HepG2 (cell line): ENCODE data around the gene BCAR3. TPM values are rescaled to one million over a fixed set of nuclear protein-coding genes. Genes with fewer than 3 reads are reported as not detected.

ENCODE experiments used
- AHDC1 ChIP-seq: sonication (generic); formaldehyde crosslinking; IDR thresholded peaks from 2 replicates; pipeline ENCODE4 v1.5.1; 2020; ENCODE audit warnings: mild to moderate bottlenecking, missing genetic modification reagents, borderline replicate concordance
- ARNTL ChIP-seq: sonication (generic); formaldehyde crosslinking; IDR thresholded peaks from 2 replicates; pipeline ENCODE4 v1.4.0; 2020; ENCODE audit warnings: mild to moderate bottlenecking, missing genetic modification reagents
- BCLAF1 ChIP-seq: fragments of 450-650 bp; IDR thresholded peaks from 2 replicates; pipeline ENCODE4 v1.6.1; 2017; ENCODE audit warnings: mild to moderate bottlenecking
- CHCHD3 ChIP-seq: sonication (generic); formaldehyde crosslinking; IDR thresholded peaks from 2 replicates; pipeline ENCODE4 v1.8.0; 2022; ENCODE audit warnings: mild to moderate bottlenecking, missing genetic modification reagents, moderate library complexity
- HDAC6 ChIP-seq: fragments of 200-600 bp; sonication (generic); IDR thresholded peaks from 2 replicates; pipeline ENCODE4 v1.7.0; 2017; ENCODE audit warnings: mild to moderate bottlenecking, antibody characterized with exemption, low read length, low read depth
- HMGXB4 ChIP-seq, 2 experiments: sonication (generic) in 1 of 2; formaldehyde crosslinking in 1 of 2; IDR thresholded peaks; 2 replicates each; pipeline versions ENCODE4 v1.4.0 to v1.6.1; 2018 to 2020; ENCODE audit warnings: missing genetic modification reagents in 2 of 2, borderline replicate concordance in 1 of 2, low read depth in 1 of 2, mild to moderate bottlenecking in 1 of 2, missing biosample characterization in 1 of 2
- KLF11 ChIP-seq: IDR thresholded peaks from 2 replicates; pipeline ENCODE4 v1.6.1; 2016; ENCODE audit warnings: missing compliant biosample characterization
- PHF5A ChIP-seq: IDR thresholded peaks from one replicate; pipeline ENCODE4 v1.6.1; 2018; ENCODE audit warnings: low read depth, missing genetic modification reagents; ENCODE audit not compliant: unreplicated experiment
- THRA ChIP-seq: sonication (generic); formaldehyde crosslinking; IDR thresholded peaks from 2 replicates; pipeline ENCODE4 v1.4.0; 2020; ENCODE audit warnings: missing genetic modification reagents, borderline replicate concordance
- YEATS2 ChIP-seq: sonication (generic); formaldehyde crosslinking; IDR thresholded peaks from 2 replicates; pipeline ENCODE4 v1.4.0; 2020; ENCODE audit warnings: missing genetic modification reagents, borderline replicate concordance
- ZC3H4 ChIP-seq: sonication (generic); formaldehyde crosslinking; IDR thresholded peaks from 2 replicates; pipeline ENCODE4 v1.4.0; 2020; ENCODE audit warnings: missing genetic modification reagents, borderline replicate concordance
- ZFP1 ChIP-seq: IDR thresholded peaks from 2 replicates; pipeline ENCODE4 v1.6.1; 2016
- ZMYM2 ChIP-seq: sonication (generic); formaldehyde crosslinking; IDR thresholded peaks from 2 replicates; pipeline ENCODE4 v1.8.0; 2022; ENCODE audit warnings: mild to moderate bottlenecking, missing genetic modification reagents
- ZNF225 ChIP-seq: sonication (generic); formaldehyde crosslinking; IDR thresholded peaks from 2 replicates; pipeline ENCODE4 v1.4.0; 2020; ENCODE audit warnings: mild to moderate bottlenecking, missing genetic modification reagents
- ZNF576 ChIP-seq: sonication (generic); formaldehyde crosslinking; IDR thresholded peaks from 2 replicates; pipeline ENCODE4 v1.4.0; 2020; ENCODE audit warnings: mild to moderate bottlenecking, missing genetic modification reagents
- ZNF614 ChIP-seq: IDR thresholded peaks from 2 replicates; pipeline ENCODE4 v1.6.1; 2018; ENCODE audit warnings: missing biosample characterization, missing genetic modification reagents, inconsistent platforms, borderline replicate concordance
- ZNF619 ChIP-seq: sonication (generic); formaldehyde crosslinking; IDR thresholded peaks from 2 replicates; pipeline ENCODE4 v1.4.0; 2020; ENCODE audit warnings: mild to moderate bottlenecking, missing genetic modification reagents
- polyA plus RNA-seq, 8 experiments: library from polyadenylated mRNA; depleted of rRNA in 3 of 8; stranded (reverse) in 7 of 8; unstranded in 1 of 8; fragments of >200 nt; fragmentation: Illumina TruSeq in 4 of 8; extraction: Trizol in 4 of 8; gene quantifications; 2 replicates each; pipeline versions ENCODE4 v1.2.1 to v1.2.3, GENCODE V29; 2011 to 2016; ENCODE audit warnings: low read depth in 4 of 8, missing spikeins in 1 of 8, mixed read lengths in 1 of 8; ENCODE audit not compliant: insufficient read depth in 1 of 8
- total RNA-seq, 5 experiments: library from RNA; depleted of rRNA; stranded (reverse); fragments of >200 nt; fragmentation: Illumina TruSeq; extraction: Trizol; gene quantifications; 2 replicates each; pipeline ENCODE4 v1.2.3, GENCODE V29; 2016; ENCODE audit warnings: low read depth in 1 of 5

BCAR3 gene
- total and polyA plus RNA-seq, 2 of the 13 experiments (the other 11 are each of a cell fraction or from before 2014, with no cell fraction given): 3.6 to 4.8 TPM

- TF ChIP-seq AHDC1: peak; percentile 53; the same call in 1 of the 2 replicates
- TF ChIP-seq ZNF619: no peak
- no peak for TF ChIP-seq PHF5A
- no peak for TF ChIP-seq ZNF225 (CRISPR knock-in tag)
- no peak for TF ChIP-seq ZNF576
- TF ChIP-seq BCLAF1: no peak
- no peak for TF ChIP-seq ARNTL (CRISPR knock-in tag)
- no peak for TF ChIP-seq HDAC6
- no peak for TF ChIP-seq CHCHD3 (CRISPR knock-in tag)
- no peak for TF ChIP-seq KLF11
- 0 out of 2 replicates have a peak, but pooled peaks have one; percentile 10 for TF ChIP-seq ZNF614 (CRISPR knock-in tag)
- no peak for TF ChIP-seq ZC3H4 (CRISPR knock-in tag)
- TF ChIP-seq HMGXB4 (CRISPR knock-in tag; IDR thresholded peaks at IDR 0.05; ENCODE audit: borderline replicate concordance in 1 of 2, low read depth in 1 of 2): peak in 1 of 2 experiments; percentile 36; a peak in 1 of 4 replicates
- TF ChIP-seq ZFP1 (CRISPR knock-in tag): no peak
- peak; percentile 14; the same call in 1 of the 2 replicates for TF ChIP-seq YEATS2
- TF ChIP-seq ZMYM2: peak; percentile 66; the same call in 1 of the 2 replicates
- 0 out of 2 replicates have a peak, but pooled peaks have one; percentile 32 for TF ChIP-seq THRA (CRISPR knock-in tag)
Observed at GRCh38 chr1:93615582-93616150, 66.0 kb downstream of the BCAR3 start (continued).
